GM19324 (cell line): ENCODE results near the gene NABP1.
A peak's percentile ranks its signal among the peaks of the same experiment; 100 is the strongest.
"Not testable (repeated sequence)": the region's sequence is repeated elsewhere in the genome, so short reads cannot be mapped to it uniquely, and the experiment has no call there.

ENCODE experiments used
- ATAC-seq: cut with Tn5 transposase; IDR thresholded peaks from one replicate; pipeline ENCODE4 v1.9.1; 2021; ENCODE audit warnings: mild to moderate bottlenecking, moderate library complexity; ENCODE audit not compliant: unreplicated experiment, low FRiP score

The NABP1 gene

GRCh38 chr2:191677646-191678436 lies at the start of gene NABP1:
Gene NABP1 (plus strand): TSS chr2:191678136. CDS start chr2:191678615, 479 bp downstream.
- peak; percentile 81 for ATAC-seq

GRCh38 chr2:191629001-191629453 lies 48.9 kb upstream of the NABP1 start:
- ATAC-seq, result peak; percentile 49

GRCh38 chr2:191629976-191630712 lies 47.8 kb upstream of the NABP1 start:
- no peak for ATAC-seq

GRCh38 chr2:191631754-191632153 lies 46.2 kb upstream of the NABP1 start:
- ATAC-seq, result no peak

GRCh38 chr2:191632426-191632825 lies 45.5 kb upstream of the NABP1 start:
- ATAC-seq, result no peak

- ATAC-seq, result no peak
Measured at GRCh38 chr2:191634791-191635190, 43.1 kb upstream of the NABP1 start.

- peak; percentile 54 for ATAC-seq
Measured at GRCh38 chr2:191635333-191636234, 42.4 kb upstream of the NABP1 start.

GRCh38 chr2:191636235-191636543 lies 41.7 kb upstream of the NABP1 start:
- ATAC-seq, result no peak

GRCh38 chr2:191636586-191636985 lies 41.4 kb upstream of the NABP1 start:
- ATAC-seq, result no peak

- peak; percentile 70 for ATAC-seq
Measured at GRCh38 chr2:191637182-191638078, 40.5 kb upstream of the NABP1 start.

GRCh38 chr2:191638079-191638801 lies 39.7 kb upstream of the NABP1 start:
- peak; percentile 46 for ATAC-seq

GRCh38 chr2:191638802-191639172 lies 39.1 kb upstream of the NABP1 start:
- ATAC-seq, result no peak

GRCh38 chr2:191641609-191642008 lies 36.3 kb upstream of the NABP1 start:
- ATAC-seq, result no peak

GRCh38 chr2:191642541-191642940 lies 35.4 kb upstream of the NABP1 start:
- no peak for ATAC-seq

GRCh38 chr2:191643429-191643828 lies 34.5 kb upstream of the NABP1 start:
- ATAC-seq, result no peak

GRCh38 chr2:191644613-191645012 lies 33.3 kb upstream of the NABP1 start:
- ATAC-seq, result not testable (repeated sequence)

GRCh38 chr2:191645032-191645431 lies 32.9 kb upstream of the NABP1 start:
- no peak for ATAC-seq

GRCh38 chr2:191645434-191646162 lies 32.3 kb upstream of the NABP1 start:
- no peak for ATAC-seq
